GM18507 (cell line): ENCODE measurements around the gene ANKRD39.
A peak's percentile ranks its signal among the peaks of the same experiment; 100 is the strongest.
"Not testable (repeated sequence)": the region's sequence is repeated elsewhere in the genome, so short reads cannot be mapped to it uniquely, and the experiment has no call there.

Source experiments
- DNase-seq: peaks from one replicate; pipeline ENCODE4 v3.0.0; 2011; ENCODE audit warnings: low read depth; ENCODE audit not compliant: insufficient read length; ENCODE audit errors: extremely low spot score
- FAIRE-seq: peaks from 2 replicates; lab custom pipeline; 2011; peaks lifted over from hg19 to GRCh38; lab: Jason Lieb, UNC

ANKRD39 gene

GRCh38 chr2:96874198-96874831, 16.5 kb upstream of the ANKRD39 start:
- no peak for DNase-seq
- peak; percentile 80 for FAIRE-seq

GRCh38 chr2:96873651-96874096, 15.9 kb upstream of the ANKRD39 start:
- no peak for DNase-seq
- FAIRE-seq, result no peak

GRCh38 chr2:96872591-96873349, 15.0 kb upstream of the ANKRD39 start:
- DNase-seq (no peak), FAIRE-seq (no peak)

- FAIRE-seq (no peak), DNase-seq (no peak)
Measured at GRCh38 chr2:96870626-96871255, 12.9 kb upstream of the ANKRD39 start.

GRCh38 chr2:96869822-96870625, 12.2 kb upstream of the ANKRD39 start, which contains the start of gene SEMA4C:
Gene SEMA4C, minus strand, starts transcription at chr2:96870080. Its CDS starts 2,194 bp downstream, at chr2:96867886.
- FAIRE-seq (no peak), DNase-seq (no peak)

- FAIRE-seq (no peak), DNase-seq (no peak)
Measured at GRCh38 chr2:96869281-96869821, 11.5 kb upstream of the ANKRD39 start.

GRCh38 chr2:96868555-96869280, 10.9 kb upstream of the ANKRD39 start:
- DNase-seq (peak; percentile 65), FAIRE-seq (peak; percentile 80)

- FAIRE-seq, result no peak
- DNase-seq, result no peak
Measured at GRCh38 chr2:96867756-96868554, 10.1 kb upstream of the ANKRD39 start.

GRCh38 chr2:96866986-96867755, 9.4 kb upstream of the ANKRD39 start:
- DNase-seq, result no peak
- FAIRE-seq, result no peak

GRCh38 chr2:96866586-96866985, 8.8 kb upstream of the ANKRD39 start:
- FAIRE-seq, result no peak
- no peak for DNase-seq

GRCh38 chr2:96866149-96866548, 8.3 kb upstream of the ANKRD39 start:
- FAIRE-seq, result no peak
- DNase-seq, result no peak

- FAIRE-seq (no peak), DNase-seq (no peak)
Measured at GRCh38 chr2:96865654-96866053, 7.8 kb upstream of the ANKRD39 start.

GRCh38 chr2:96864343-96865091, 6.7 kb upstream of the ANKRD39 start:
- no peak for DNase-seq
- no peak for FAIRE-seq

- DNase-seq (no peak), FAIRE-seq (no peak)
Measured at GRCh38 chr2:96863575-96864342, 5.9 kb upstream of the ANKRD39 start.

GRCh38 chr2:96863056-96863455, 5.2 kb upstream of the ANKRD39 start:
- DNase-seq, FAIRE-seq: not testable (repeated sequence)

- no peak for FAIRE-seq
- no peak for DNase-seq
Measured at GRCh38 chr2:96861074-96861473, 3.3 kb upstream of the ANKRD39 start.
